Measurements from ENCODE around the gene HSPB2. TPM values are rescaled to one million over a fixed set of nuclear protein-coding genes. Genes with fewer than 3 reads are reported as not detected.

The HSPB2 gene
- total RNA-seq, 1 donor from 2014 or later: not detected

GRCh38 chr11:111913997-111914396 is 1.5 kb downstream of the HSPB2 start:
- H3K27ac Mint-ChIP-seq (ENCODE audit: unreplicated experiment): no peak overlapping the region
- TF ChIP-seq CTCF (IDR thresholded peaks at IDR 0.05; ENCODE audit: unreplicated experiment): no peak
- H3K4me1 Mint-ChIP-seq (ENCODE audit: unreplicated experiment): peaks cover 17% of the 10 kb centered on the region
- H3K36me3 Mint-ChIP-seq (ENCODE audit: low read depth, unreplicated experiment): no peaks in the 10 kb centered on the region
- H3K9me3 Mint-ChIP-seq (ENCODE audit: unreplicated experiment): no peaks in the 10 kb centered on the region
- DNase-seq (ENCODE audit: low spot score): no peak
- H3K4me3 Mint-ChIP-seq (ENCODE audit: unreplicated experiment): no peak overlapping the region
- H3K27me3 Mint-ChIP-seq (ENCODE audit: unreplicated experiment): peaks cover 6% of the 10 kb centered on the region

GRCh38 chr11:111916768-111917167 is 4.2 kb downstream of the HSPB2 start:
- Mint-ChIP-seq H3K27ac (ENCODE audit: unreplicated experiment) (peak overlapping the region; percentile 6), H3K27me3 (ENCODE audit: unreplicated experiment) (peaks cover under 1% of the 10 kb centered on the region)
- TF ChIP-seq CTCF (IDR thresholded peaks at IDR 0.05; ENCODE audit: unreplicated experiment): no peak

GRCh38 chr11:111917312-111917711 is 4.8 kb downstream of the HSPB2 start:
- Mint-ChIP-seq H3K27ac (ENCODE audit: unreplicated experiment) (peak overlapping the region; percentile 6), H3K9me3 (ENCODE audit: unreplicated experiment) (no peaks in the 10 kb centered on the region), H3K4me1 (ENCODE audit: unreplicated experiment) (peaks cover 13% of the 10 kb centered on the region), H3K36me3 (ENCODE audit: low read depth, unreplicated experiment) (no peaks in the 10 kb centered on the region), H3K27me3 (ENCODE audit: unreplicated experiment) (no peaks in the 10 kb centered on the region), H3K4me3 (ENCODE audit: unreplicated experiment) (no peak overlapping the region)
- DNase-seq (ENCODE audit: low spot score): no peak
- TF ChIP-seq CTCF (IDR thresholded peaks at IDR 0.05; ENCODE audit: unreplicated experiment): no peak

More at GRCh38 chr11:111916768-111917167, 4.2 kb downstream of the HSPB2 start:
- Mint-ChIP-seq H3K4me1 (ENCODE audit: unreplicated experiment) (peaks cover 13% of the 10 kb centered on the region), H3K36me3 (ENCODE audit: low read depth, unreplicated experiment) (no peaks in the 10 kb centered on the region), H3K9me3 (ENCODE audit: unreplicated experiment) (no peaks in the 10 kb centered on the region), H3K4me3 (ENCODE audit: unreplicated experiment) (no peak overlapping the region)
- no peak for DNase-seq (ENCODE audit: low spot score)

- Mint-ChIP-seq H3K27me3 (ENCODE audit: unreplicated experiment) (no peaks in the 10 kb centered on the region), H3K4me3 (ENCODE audit: unreplicated experiment) (no peak overlapping the region), H3K36me3 (ENCODE audit: low read depth, unreplicated experiment) (no peaks in the 10 kb centered on the region), H3K27ac (ENCODE audit: unreplicated experiment) (peak overlapping the region; percentile 20), H3K9me3 (ENCODE audit: unreplicated experiment) (no peaks in the 10 kb centered on the region), H3K4me1 (ENCODE audit: unreplicated experiment) (peaks cover 13% of the 10 kb centered on the region)
- DNase-seq (ENCODE audit: low spot score): no peak
- no peak for TF ChIP-seq CTCF (IDR thresholded peaks at IDR 0.05; ENCODE audit: unreplicated experiment)
Observed at GRCh38 chr11:111917788-111918187, 5.3 kb downstream of the HSPB2 start.

GRCh38 chr11:111918390-111919256 is 6.1 kb downstream of the HSPB2 start, which contains the start of gene C11orf52:
Gene C11orf52 (plus strand): TSS chr11:111918913. CDS start chr11:111918973, 60 bp downstream.
- DNase-seq (ENCODE audit: low spot score): peak; percentile 55
- H3K36me3 Mint-ChIP-seq (ENCODE audit: low read depth, unreplicated experiment): no peaks in the 10 kb centered on the region
- no peaks in the 10 kb centered on the region for H3K27me3 Mint-ChIP-seq (ENCODE audit: unreplicated experiment)
- peaks cover 19% of the 10 kb centered on the region for H3K4me1 Mint-ChIP-seq (ENCODE audit: unreplicated experiment)
- H3K9me3 Mint-ChIP-seq (ENCODE audit: unreplicated experiment): no peaks in the 10 kb centered on the region
- H3K4me3 Mint-ChIP-seq (ENCODE audit: unreplicated experiment): no peak within 1 kb of the TSS
- peak within 1 kb of the TSS; percentile 92 for H3K27ac Mint-ChIP-seq (ENCODE audit: unreplicated experiment)
- TF ChIP-seq CTCF (IDR thresholded peaks at IDR 0.05; ENCODE audit: unreplicated experiment): no peak

Data from endothelial cell (in vitro differentiated cells).